ENCODE results near the gene ZNRD2.
A peak's percentile ranks its signal among the peaks of the same experiment; 100 is the strongest.

ZNRD2 gene

GRCh38 chr11:65615950-65616574, 45.8 kb downstream of the ZNRD2 start:
- TF ChIP-seq BCL11A (tag by site-specific recombination; IDR thresholded peaks at IDR 0.05; ENCODE audit: low read depth) (no peak), KLF10 (tag by site-specific recombination; IDR thresholded peaks at IDR 0.05) (peak; percentile 81), ZBTB17 (tag by site-specific recombination; IDR thresholded peaks at IDR 0.05) (no peak), ZBTB26 (tag by site-specific recombination; optimal IDR thresholded peaks at IDR 0.05) (peak; percentile 11), ZNF211 (tag by site-specific recombination; IDR thresholded peaks at IDR 0.05; ENCODE audit: low read depth) (no peak), KLF16 (tag by site-specific recombination; IDR thresholded peaks at IDR 0.05) (0 out of 2 replicates have a peak, but pooled peaks have one; percentile 62), SCRT2 (tag by site-specific recombination; IDR thresholded peaks at IDR 0.05) (peak; percentile 88), ZNF26 (tag by site-specific recombination; IDR thresholded peaks at IDR 0.05) (no peak), AEBP2 (tag by site-specific recombination; IDR thresholded peaks at IDR 0.05; ENCODE audit: borderline replicate concordance) (no peak), ZNF544 (tag by site-specific recombination; IDR thresholded peaks at IDR 0.05) (no peak), ZBTB44 (tag by site-specific recombination; IDR thresholded peaks at IDR 0.05) (no peak), KLF9 (tag by site-specific recombination; IDR thresholded peaks at IDR 0.05; ENCODE audit: low read depth) (peak; percentile 11; the same call in 1 of the 2 replicates), ZNF510 (tag by site-specific recombination; IDR thresholded peaks at IDR 0.05; ENCODE audit: insufficient replicate concordance) (no peak), ZNF561 (tag by site-specific recombination; IDR thresholded peaks at IDR 0.05; ENCODE audit: borderline replicate concordance) (no peak), ZNF175 (tag by site-specific recombination; IDR thresholded peaks at IDR 0.05) (no peak), HOXC10 (CRISPR knock-in tag; IDR thresholded peaks at IDR 0.05) (no peak), ZBTB20 (tag by site-specific recombination; IDR thresholded peaks at IDR 0.05) (peak; percentile 93), PRDM1 (tag by site-specific recombination; IDR thresholded peaks at IDR 0.05) (no peak), ZBTB11 (tag by site-specific recombination; conservative IDR thresholded peaks at IDR 0.05; ENCODE audit: low read depth) (peak; percentile 47)
- POLR2A ChIA-PET, result interaction anchor here (0.7 to 2.5 kb wide), 22 partner anchors 8 to 274 kb away, joined by 3 to 20 read pairs (median 8); partner anchors contain the start of genes CCDC85B, CFL1, EHBP1L1 and FAM89B
- CTCF ChIA-PET, result interaction anchor here (1.0 to 1.3 kb wide), 3 partner anchors 64 to 244 kb away, joined by 3 to 4 read pairs (median 4); partner anchors contain the start of gene MUS81
- Histone ChIP-seq H3K4me1 (ENCODE audit: control insufficient read depth, insufficient read depth, low read length) (no peaks in the 10 kb centered on the region), H3K27ac (ENCODE audit: extremely low read depth, low read depth, low read length) (peak overlapping the region; percentile 79), H3K36me3 (ENCODE audit: control insufficient read depth in 2 of 2, insufficient read depth in 1 of 2, low read length in 2 of 2) (peaks cover 0 to 61% of the 10 kb centered on the region in 2 experiments; a peak in 1 of 3 replicates), H3K4me3 (ENCODE audit: low read depth, low read length) (peak overlapping the region; percentile 91), H3K9me3 (ENCODE audit: control insufficient read depth, insufficient read depth, low read depth, low read length) (no peaks in the 10 kb centered on the region)
